ENCODE measurements around the gene RHOC.

Gene RHOC

DNA sequence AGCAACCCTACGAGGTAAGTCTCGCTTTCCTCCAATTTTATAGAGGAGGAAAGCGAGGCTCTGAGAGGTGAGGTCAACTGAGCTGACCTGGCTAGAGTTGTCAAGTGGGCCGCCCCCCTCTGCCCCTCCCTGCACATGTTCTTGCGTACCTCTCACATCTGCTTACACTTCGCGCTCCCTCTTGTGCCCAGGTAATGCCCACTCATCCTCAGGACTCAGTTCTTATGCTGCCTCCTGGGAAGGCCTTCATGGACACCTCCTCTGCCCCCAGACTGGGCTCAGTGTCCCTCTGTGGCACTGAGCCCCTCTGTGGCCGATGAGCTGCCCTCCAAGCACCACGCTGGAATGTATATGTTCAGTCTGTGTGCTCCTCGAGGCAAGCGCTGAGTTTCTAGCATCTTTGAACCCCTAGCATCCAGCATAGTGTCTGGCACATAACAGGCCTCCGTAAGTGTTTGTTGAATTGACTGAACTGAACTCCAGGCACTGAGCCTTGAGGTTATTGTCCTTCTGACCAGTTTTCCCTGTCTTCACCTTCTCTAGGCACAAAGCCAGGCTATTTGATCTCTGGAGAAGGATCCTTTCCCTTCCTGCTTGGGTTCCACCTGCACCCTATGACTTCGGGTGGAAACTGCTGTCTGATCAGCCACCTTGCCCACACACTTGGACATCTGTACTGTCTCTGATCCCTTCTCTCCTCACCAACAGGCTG, 19.0 kb downstream of the RHOC start:
- TF ChIP-seq, protein P1, sequence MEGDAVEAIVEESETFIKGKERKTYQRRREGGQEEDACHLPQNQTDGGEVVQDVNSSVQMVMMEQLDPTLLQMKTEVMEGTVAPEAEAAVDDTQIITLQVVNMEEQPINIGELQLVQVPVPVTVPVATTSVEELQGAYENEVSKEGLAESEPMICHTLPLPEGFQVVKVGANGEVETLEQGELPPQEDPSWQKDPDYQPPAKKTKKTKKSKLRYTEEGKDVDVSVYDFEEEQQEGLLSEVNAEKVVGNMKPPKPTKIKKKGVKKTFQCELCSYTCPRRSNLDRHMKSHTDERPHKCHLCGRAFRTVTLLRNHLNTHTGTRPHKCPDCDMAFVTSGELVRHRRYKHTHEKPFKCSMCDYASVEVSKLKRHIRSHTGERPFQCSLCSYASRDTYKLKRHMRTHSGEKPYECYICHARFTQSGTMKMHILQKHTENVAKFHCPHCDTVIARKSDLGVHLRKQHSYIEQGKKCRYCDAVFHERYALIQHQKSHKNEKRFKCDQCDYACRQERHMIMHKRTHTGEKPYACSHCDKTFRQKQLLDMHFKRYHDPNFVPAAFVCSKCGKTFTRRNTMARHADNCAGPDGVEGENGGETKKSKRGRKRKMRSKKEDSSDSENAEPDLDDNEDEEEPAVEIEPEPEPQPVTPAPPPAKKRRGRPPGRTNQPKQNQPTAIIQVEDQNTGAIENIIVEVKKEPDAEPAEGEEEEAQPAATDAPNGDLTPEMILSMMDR (IDR thresholded peaks at IDR 0.05), result no peak

DNA sequence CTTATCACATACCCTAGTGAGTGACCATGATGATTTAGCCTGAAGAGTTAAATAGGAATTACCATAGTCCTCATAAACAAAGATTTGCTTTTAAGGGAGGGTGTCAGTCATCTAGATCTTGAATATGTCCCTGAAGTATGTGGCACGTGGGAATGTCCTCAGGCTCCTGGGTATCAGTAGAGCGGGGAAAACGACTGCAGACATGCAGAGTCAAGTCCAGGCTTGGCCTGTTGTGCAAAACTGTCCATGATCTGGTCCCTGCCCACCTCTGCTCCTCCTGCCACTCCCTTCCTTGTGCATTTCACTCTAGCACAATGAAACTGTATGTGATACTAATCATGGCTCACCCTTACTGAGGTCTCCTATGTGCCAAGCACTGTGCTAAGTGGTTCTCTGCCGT, 19.6 kb downstream of the RHOC start:
- TF ChIP-seq, protein P1 (IDR thresholded peaks at IDR 0.05), result no peak

DNA sequence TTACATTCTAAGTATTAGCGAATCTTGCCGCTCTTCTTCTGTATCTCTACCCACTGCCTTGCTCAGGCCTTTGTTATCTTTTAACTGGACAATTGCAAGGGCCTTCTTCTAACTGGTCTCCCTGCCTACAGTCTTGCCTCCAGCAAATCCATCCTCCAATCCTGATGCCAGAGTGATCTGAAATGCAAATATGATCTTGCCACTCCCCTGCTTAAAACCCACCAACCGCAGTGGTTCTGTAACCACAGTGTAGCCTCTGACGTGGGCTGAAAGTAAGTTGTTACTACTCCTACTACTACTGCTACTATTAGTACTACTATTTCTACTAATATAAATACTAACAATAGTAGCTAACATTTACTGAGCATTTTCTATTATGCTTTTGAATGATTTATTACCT, 20.1 kb downstream of the RHOC start:
- TF ChIP-seq, protein P1 (IDR thresholded peaks at IDR 0.05), result no peak

DNA sequence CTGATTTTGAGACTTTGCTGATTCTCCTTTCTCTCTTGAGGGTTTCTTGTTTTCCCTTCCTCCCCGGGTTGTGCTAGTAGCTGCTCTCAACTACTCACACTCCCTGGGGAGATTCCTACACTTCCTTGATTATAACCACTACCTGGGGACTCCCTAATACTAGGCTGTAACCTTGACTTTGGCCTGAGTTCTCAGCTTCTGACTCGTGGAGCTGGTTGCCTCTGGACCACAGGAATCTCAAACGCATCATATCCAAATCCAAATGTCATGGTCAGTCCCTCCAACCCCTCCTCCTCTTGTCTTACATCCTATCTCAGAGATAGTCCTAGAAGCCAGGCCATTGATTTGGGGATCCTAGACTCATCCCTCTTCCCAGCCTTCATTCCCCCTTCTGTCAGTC, 20.5 kb downstream of the RHOC start:
- TF ChIP-seq, protein P1 (IDR thresholded peaks at IDR 0.05), result no peak

DNA sequence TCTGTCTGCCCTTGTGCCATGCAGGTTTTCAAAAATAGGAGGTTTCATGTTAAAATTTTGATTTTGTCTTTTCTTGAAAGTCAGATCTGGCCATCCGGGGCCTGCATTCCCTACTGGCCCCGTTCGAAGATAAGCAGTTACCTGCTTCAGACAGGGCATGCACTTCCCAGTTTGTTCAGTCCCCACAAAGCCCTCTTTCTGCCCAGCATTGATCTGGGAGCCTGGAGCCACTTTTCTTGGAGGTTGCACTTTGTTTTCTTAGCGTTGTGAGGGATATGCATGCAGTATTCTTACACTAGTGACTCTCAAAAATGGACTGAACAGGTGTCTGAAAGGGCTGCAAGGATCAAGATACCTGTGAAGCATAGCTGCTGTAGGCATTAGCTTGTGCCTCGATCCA, 21.0 kb downstream of the RHOC start:
- TF ChIP-seq, protein P1 (IDR thresholded peaks at IDR 0.05), result no peak

DNA sequence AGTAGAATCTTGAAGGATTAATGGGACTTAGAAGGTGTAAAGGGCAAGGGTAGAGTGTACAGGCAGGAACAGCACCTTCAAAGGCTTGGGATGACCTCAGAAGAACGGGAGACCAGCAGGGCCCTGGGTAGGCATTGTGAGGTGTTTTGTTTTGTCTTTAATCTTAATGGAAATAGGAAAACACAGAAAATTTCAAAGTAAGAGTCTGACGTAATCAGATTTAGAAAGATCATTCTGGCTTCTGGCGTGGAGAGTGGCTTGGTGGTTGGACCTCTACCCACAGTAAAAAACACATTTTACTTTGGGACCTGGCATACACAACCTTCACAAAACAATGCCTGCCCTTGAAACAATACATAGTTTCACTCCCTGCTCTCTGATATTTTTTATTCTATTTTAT, 28.3 kb downstream of the RHOC start:
- TF ChIP-seq, protein P1 (IDR thresholded peaks at IDR 0.05), result no peak

DNA sequence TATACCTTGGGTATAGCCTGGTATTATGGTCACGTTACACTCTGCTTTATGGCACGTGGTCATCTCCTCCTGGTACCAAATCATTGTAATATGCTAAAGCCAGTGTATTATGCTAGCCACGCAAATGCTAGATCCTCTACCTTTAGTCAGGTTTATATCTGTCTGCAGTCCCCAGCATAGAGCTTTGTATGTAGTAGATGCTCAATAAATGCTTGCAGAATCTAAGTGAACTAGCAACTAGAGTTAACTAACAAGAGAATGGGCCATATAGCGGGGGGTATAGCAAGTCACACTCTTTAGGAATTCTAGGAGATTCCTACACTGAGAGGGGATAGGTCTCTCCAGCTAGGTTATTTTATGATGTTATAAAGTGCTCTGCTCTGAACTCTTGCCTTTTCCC, 29.4 kb downstream of the RHOC start:
- TF ChIP-seq, protein P1 (IDR thresholded peaks at IDR 0.05), result no peak

DNA sequence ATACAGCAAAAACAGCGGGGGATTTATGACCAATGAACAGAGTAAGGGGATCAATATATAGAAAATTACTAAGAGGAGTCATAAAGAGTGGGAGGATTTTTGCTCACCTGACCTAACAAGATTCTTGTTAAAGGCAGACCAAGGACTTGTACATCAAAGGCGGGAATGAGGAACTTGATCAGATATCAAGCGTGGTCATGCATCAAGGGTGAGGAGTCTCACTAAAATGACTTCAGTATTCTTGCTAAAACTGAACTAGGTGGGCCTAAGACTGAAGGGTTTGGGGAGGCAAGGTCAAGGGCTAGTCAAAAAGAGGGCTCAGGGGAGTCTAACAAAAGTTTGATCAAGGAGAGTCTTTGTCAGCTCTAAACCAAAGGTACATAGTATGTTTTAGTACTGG, 30.4 kb downstream of the RHOC start:
- TF ChIP-seq, protein P1 (IDR thresholded peaks at IDR 0.05), result no peak
